ENCODE results near the gene CMTM8. TPM values are rescaled to one million over a fixed set of nuclear protein-coding genes. Genes with fewer than 3 reads are reported as not detected.

CMTM8 gene
- total and polyA plus RNA-seq, 7 donors, result 0.49 to 7.9 (median 4.3) TPM; not detected in 1

DNA sequence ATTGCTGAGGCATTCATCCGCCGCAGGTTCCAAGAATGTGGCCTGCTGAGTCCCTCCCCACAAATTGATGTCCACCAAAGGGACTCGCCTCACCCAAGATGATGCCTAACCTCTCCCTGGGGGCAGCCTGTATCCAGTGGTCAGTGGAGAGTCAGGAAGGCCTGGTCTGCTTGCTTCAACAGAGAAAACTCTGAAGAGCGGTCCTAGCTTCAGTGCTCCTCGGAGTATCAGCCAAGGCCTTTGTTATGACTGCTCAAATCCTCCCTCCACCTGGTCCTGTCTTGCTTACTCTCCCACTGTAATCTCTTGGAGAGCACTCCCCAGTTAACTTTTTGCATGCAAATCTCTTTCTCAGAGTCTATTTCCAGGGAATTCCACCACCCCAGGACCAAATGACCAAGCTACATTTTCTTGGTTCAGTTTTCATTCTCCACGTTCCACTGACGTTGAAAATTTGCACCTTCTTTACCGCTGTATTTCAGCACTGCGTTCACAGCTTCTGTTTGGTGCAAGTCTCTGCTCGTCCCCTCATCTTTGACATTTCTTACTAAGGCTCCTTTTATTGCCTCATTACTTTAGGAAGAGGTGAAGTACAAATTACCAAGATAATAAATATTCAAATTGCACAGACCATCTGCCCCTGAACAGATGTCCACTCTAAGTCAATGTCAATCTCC lies 175.5 kb downstream of the CMTM8 start:
- Histone ChIP-seq H3K4me1 (no peaks in the 10 kb centered on the region), H3K9me3 (no peaks in the 10 kb centered on the region), H3K27ac (peak overlapping the region in 1 of 4 donors; percentile 25), H3K27me3 (no peaks in the 10 kb centered on the region), H3K4me3 (no peak overlapping the region), H3K36me3 (no peaks in the 10 kb centered on the region)
- TF ChIP-seq, protein P1, sequence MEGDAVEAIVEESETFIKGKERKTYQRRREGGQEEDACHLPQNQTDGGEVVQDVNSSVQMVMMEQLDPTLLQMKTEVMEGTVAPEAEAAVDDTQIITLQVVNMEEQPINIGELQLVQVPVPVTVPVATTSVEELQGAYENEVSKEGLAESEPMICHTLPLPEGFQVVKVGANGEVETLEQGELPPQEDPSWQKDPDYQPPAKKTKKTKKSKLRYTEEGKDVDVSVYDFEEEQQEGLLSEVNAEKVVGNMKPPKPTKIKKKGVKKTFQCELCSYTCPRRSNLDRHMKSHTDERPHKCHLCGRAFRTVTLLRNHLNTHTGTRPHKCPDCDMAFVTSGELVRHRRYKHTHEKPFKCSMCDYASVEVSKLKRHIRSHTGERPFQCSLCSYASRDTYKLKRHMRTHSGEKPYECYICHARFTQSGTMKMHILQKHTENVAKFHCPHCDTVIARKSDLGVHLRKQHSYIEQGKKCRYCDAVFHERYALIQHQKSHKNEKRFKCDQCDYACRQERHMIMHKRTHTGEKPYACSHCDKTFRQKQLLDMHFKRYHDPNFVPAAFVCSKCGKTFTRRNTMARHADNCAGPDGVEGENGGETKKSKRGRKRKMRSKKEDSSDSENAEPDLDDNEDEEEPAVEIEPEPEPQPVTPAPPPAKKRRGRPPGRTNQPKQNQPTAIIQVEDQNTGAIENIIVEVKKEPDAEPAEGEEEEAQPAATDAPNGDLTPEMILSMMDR (IDR thresholded peaks at IDR 0.05), result no peak
- TF ChIP-seq POLR2A (IDR thresholded peaks at IDR 0.05), result no peak
- TF ChIP-seq EP300 (IDR thresholded peaks at IDR 0.05), result no peak
- no peak for TF ChIP-seq POLR2AphosphoS5 (IDR thresholded peaks at IDR 0.05)
- DNase-seq, result no peak
- 78 to 91% methylated on average over 10 of the region's 10 CpGs for WGBS, 2 donors
- intact Hi-C loops (cut with DNase I), result no loop called here

DNA sequence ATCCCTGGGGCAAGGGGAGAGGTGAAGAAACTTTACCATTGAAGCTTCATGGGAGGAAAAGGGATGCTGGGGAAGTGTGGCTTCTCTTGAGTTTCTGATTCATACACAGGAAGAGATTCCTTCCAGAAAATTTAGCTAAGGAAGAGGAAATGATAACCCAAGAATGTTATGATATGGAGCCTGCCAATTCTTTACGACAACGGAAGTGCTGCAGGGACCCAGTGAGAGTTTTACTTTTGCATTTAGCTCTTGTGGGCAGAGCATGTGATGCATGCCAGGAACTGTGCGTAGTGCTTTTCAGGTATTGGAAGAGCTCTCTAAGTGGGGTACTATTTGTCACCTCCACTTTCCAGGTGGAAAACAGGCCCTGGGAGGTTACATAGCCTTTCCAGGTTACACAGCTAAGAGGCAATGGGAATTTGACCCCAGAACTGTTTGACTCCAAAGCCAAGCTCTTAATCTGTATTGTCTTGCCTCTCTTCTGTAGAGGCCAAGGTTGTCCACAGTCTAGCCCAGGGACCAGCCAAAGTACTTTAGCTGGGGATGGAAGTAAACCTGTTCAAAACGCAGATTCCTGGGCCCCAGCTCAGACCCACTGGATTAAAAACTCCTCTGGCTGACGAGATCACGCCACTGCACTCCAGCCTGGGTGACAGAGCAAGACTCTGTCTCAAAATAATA lies 176.2 kb downstream of the CMTM8 start:
- H3K9me3 ChIP-seq, result no peaks in the 10 kb centered on the region
- WGBS, 2 donors, result 65 to 75% methylated on average over 6 of the region's 6 CpGs

DNA sequence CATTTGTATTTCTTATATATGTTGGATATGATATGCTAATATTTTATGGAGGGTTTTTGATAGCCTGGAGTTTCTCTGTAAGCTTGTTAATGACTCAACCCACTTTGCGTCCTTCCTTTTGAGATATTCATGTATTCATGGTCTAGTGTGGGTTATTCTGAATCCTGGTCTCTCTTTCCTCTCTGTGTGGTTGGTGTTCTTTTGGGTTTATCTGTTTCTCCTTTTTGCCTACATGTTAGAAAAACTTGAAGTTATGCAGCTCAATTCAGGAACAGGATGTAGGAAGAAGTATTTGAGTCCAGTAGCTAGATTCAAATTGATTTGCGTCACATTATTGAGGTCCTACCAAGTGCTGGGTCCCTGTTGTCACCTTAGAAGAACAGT lies 181.3 kb downstream of the CMTM8 start:
- WGBS, 2 donors, result 69 to 91% methylated on average over 2 of the region's 2 CpGs
- Histone ChIP-seq H3K27ac (peak overlapping the region in 3 of 4 donors; percentile 59 to 72 (median 67)), H3K9me3 (no peaks in the 10 kb centered on the region)

More for the DNA sequence above, 176.2 kb downstream of the CMTM8 start:
- no peaks in the 10 kb centered on the region for H3K36me3 ChIP-seq
- no peaks in the 10 kb centered on the region for H3K4me1 ChIP-seq
- no peak for TF ChIP-seq POLR2A (IDR thresholded peaks at IDR 0.05)
- TF ChIP-seq EP300 (IDR thresholded peaks at IDR 0.05), result peak in 1 of 4 donors; percentile 10
- TF ChIP-seq, protein P1 (IDR thresholded peaks at IDR 0.05), result no peak
- TF ChIP-seq POLR2AphosphoS5 (IDR thresholded peaks at IDR 0.05), result peak in 1 of 4 donors; percentile 34
- intact Hi-C loops (cut with DNase I), result no loop called here
- H3K27ac ChIP-seq, result peak overlapping the region in 3 of 4 donors; percentile 10 to 49 (median 24)
- no peaks in the 10 kb centered on the region for H3K27me3 ChIP-seq
- no peak overlapping the region for H3K4me3 ChIP-seq
- DNase-seq, result no peak

More for the DNA sequence above, 181.3 kb downstream of the CMTM8 start:
- no peaks in the 10 kb centered on the region for H3K27me3 ChIP-seq
- H3K4me3 ChIP-seq, result no peak overlapping the region
- no peaks in the 10 kb centered on the region for H3K36me3 ChIP-seq
- DNase-seq, result no peak
- peaks cover 0 to 25% (median 23%) of the 10 kb centered on the region in 4 donors for H3K4me1 ChIP-seq
- TF ChIP-seq POLR2AphosphoS5 (IDR thresholded peaks at IDR 0.05) (no peak), EP300 (IDR thresholded peaks at IDR 0.05) (no peak), POLR2A (IDR thresholded peaks at IDR 0.05) (no peak)
- TF ChIP-seq, protein P1 (IDR thresholded peaks at IDR 0.05), result no peak
- intact Hi-C loops (cut with DNase I), result loop anchor here (10.0 kb wide), 2 partner anchors 45 to 155 kb away; partner anchors contain the start of gene DYNC1LI1

Small RNA genes lying within 50 kb of the gene (small RNA-seq; reads per million reads assigned to genes)
- 0 reads per million in 3 donors for gene AC097639.2

Other genes starting within 250 kb of the CMTM8 start
- 10 to 100 TPM; 39.1 to 67.8 (median 53.2) TPM for gene GPD1L, start 132.1 kb upstream of the CMTM8 start, total RNA-seq
- gene GPD1L, start 132.1 kb upstream of the CMTM8 start, polyA plus RNA-seq, result 10 to 100 TPM; 39.6 to 54.1 (median 42.6) TPM
- 1 to 10 TPM; 7.1 to 9.9 (median 8.2) TPM for gene CMTM7, start 153.2 kb downstream of the CMTM8 start, total RNA-seq
- 10 to 100 TPM in 1 of 3 donors, 1 to 10 TPM in 2; 3.6 to 13.3 (median 6.9) TPM for gene CMTM7, start 153.2 kb downstream of the CMTM8 start, polyA plus RNA-seq

Data from sigmoid colon (tissue), 7 donors.